K562 (cell line): ENCODE data around the gene CA5B. TPM values are rescaled to one million over a fixed set of nuclear protein-coding genes. Genes with fewer than 3 reads are reported as not detected.
A peak's percentile ranks its signal among the peaks of the same experiment; 100 is the strongest.

Source experiments
- BHLHE40 ChIP-seq: IDR thresholded peaks from 2 replicates; pipeline ENCODE4 v1.6.1; 2011; ENCODE audit warnings: low read length, improper control_type of control experiment
- CBX2 ChIP-seq: fragments of 200-600 bp; sonication (generic); IDR thresholded peaks from one replicate; pipeline ENCODE4 v1.6.1; 2012; ENCODE audit warnings: mild to moderate bottlenecking, low read length, inconsistent platforms; ENCODE audit not compliant: insufficient read depth, poor library complexity, severe bottlenecking
- FOSL1 ChIP-seq: fragments of 200-800 bp; sonication (Bioruptor generic); conservative IDR thresholded peaks from 2 replicates; pipeline ENCODE4 v1.6.1; 2016; ENCODE audit warnings: missing genetic modification characterization, missing compliant biosample characterization
- HDAC1 ChIP-seq, 2 experiments: fragments of 450-650 bp; IDR thresholded peaks; 2 replicates each; pipeline ENCODE4 v1.6.1; 2016 to 2017; ENCODE audit warnings: inconsistent platforms in 1 of 2, mild to moderate bottlenecking in 1 of 2, moderate library complexity in 1 of 2
- HEY1 ChIP-seq: fragments of 250-450 bp; sonication (Bioruptor Pico); IDR thresholded peaks from 2 replicates; pipeline ENCODE4 v1.5.0; 2020; ENCODE audit warnings: mild to moderate bottlenecking, moderate library complexity, borderline replicate concordance
- KDM1A ChIP-seq, 2 experiments: fragments of 450-650 bp; IDR thresholded peaks; 2 replicates each; pipeline ENCODE4 v1.6.1; 2016; ENCODE audit warnings: mild to moderate bottlenecking in 2 of 2
- KLF13 ChIP-seq: fragments of 450-650 bp; IDR thresholded peaks from 2 replicates; pipeline ENCODE4 v1.6.1; 2016; ENCODE audit warnings: missing genetic modification characterization, low read depth, mild to moderate bottlenecking, missing compliant biosample characterization, moderate library complexity, borderline replicate concordance
- SP1 ChIP-seq: sonication (generic); formaldehyde crosslinking; IDR thresholded peaks from 2 replicates; pipeline ENCODE4 v1.8.1; 2022; ENCODE audit warnings: mild to moderate bottlenecking, missing genetic modification reagents
- ZNF263 ChIP-seq: sonication (generic); formaldehyde crosslinking; IDR thresholded peaks from 2 replicates; pipeline ENCODE4 v1.8.0; 2022; ENCODE audit warnings: mild to moderate bottlenecking, missing genetic modification reagents, borderline replicate concordance
- polyA plus RNA-seq, 8 experiments: library from polyadenylated mRNA; depleted of rRNA in 4 of 8; stranded (reverse) in 5 of 8; unstranded in 3 of 8; fragments of >200 nt; fragmentation: Nextera tagmentation in 2 of 8; fragmentation: Illumina TruSeq in 1 of 8; extraction: Ambion mirVana in 2 of 8; extraction: Trizol in 1 of 8; gene quantifications; 2 replicates each; pipeline versions ENCODE4 v1.2.1 to v1.2.3, GENCODE V29; 2011 to 2014; ENCODE audit warnings: inconsistent platforms in 1 of 8, missing spikeins in 1 of 8
- total RNA-seq, 7 experiments: library from RNA; depleted of rRNA in 6 of 7; stranded (reverse); fragments of >200 nt in 6 of 7; fragmentation: Illumina TruSeq in 2 of 7; extraction: Trizol in 2 of 7; gene quantifications; 2 replicates each; pipeline versions ENCODE4 v1.2.1 to v1.2.3, GENCODE V29; 2011 to 2021; ENCODE audit warnings: low replicate concordance in 1 of 7
- TF ChIP-seq, protein P1 (sequence below): sonication (generic); formaldehyde crosslinking; IDR thresholded peaks from 2 replicates; pipeline ENCODE4 v1.8.0; 2022; ENCODE audit warnings: mild to moderate bottlenecking, missing genetic modification reagents
- TF ChIP-seq, protein P2 (sequence below): fragments of 250-450 bp; sonication (Bioruptor Pico); IDR thresholded peaks from 2 replicates; pipeline ENCODE4 v1.4.0; 2020; ENCODE audit warnings: borderline replicate concordance
- TF ChIP-seq, protein P3 (sequence below): IDR thresholded peaks from 2 replicates; pipeline ENCODE4 v1.6.1; 2011; ENCODE audit warnings: borderline replicate concordance, low read depth, mild to moderate bottlenecking, moderate library complexity, low read length; ENCODE audit not compliant: insufficient read depth, poor library complexity, severe bottlenecking
- TF ChIP-seq, protein P4 (sequence below), 2 experiments: IDR thresholded peaks; 2 replicates each; pipeline ENCODE4 v1.6.1; 2011; ENCODE audit warnings: borderline replicate concordance in 1 of 2, control low read depth in 1 of 2, low read depth in 1 of 2, low read length in 1 of 2, mild to moderate bottlenecking in 1 of 2, mixed read lengths in 1 of 2, moderate library complexity in 1 of 2; ENCODE audit not compliant: insufficient read depth in 1 of 2, insufficient read length in 1 of 2, poor library complexity in 1 of 2, severe bottlenecking in 1 of 2; ENCODE audit errors: extremely low read depth in 1 of 2
- TF ChIP-seq, protein P5 (sequence below): fragments of 450-650 bp; formaldehyde crosslinking; IDR thresholded peaks from 2 replicates; pipeline ENCODE4 v1.4.0; 2022; ENCODE audit warnings: mild to moderate bottlenecking, moderate library complexity

The CA5B gene
- total and polyA plus RNA-seq, 9 of the 15 experiments (the other 6 are each of a cell fraction or from before 2014, with no cell fraction given): 0.55 to 3.7 (median 2.6) TPM

DNA sequence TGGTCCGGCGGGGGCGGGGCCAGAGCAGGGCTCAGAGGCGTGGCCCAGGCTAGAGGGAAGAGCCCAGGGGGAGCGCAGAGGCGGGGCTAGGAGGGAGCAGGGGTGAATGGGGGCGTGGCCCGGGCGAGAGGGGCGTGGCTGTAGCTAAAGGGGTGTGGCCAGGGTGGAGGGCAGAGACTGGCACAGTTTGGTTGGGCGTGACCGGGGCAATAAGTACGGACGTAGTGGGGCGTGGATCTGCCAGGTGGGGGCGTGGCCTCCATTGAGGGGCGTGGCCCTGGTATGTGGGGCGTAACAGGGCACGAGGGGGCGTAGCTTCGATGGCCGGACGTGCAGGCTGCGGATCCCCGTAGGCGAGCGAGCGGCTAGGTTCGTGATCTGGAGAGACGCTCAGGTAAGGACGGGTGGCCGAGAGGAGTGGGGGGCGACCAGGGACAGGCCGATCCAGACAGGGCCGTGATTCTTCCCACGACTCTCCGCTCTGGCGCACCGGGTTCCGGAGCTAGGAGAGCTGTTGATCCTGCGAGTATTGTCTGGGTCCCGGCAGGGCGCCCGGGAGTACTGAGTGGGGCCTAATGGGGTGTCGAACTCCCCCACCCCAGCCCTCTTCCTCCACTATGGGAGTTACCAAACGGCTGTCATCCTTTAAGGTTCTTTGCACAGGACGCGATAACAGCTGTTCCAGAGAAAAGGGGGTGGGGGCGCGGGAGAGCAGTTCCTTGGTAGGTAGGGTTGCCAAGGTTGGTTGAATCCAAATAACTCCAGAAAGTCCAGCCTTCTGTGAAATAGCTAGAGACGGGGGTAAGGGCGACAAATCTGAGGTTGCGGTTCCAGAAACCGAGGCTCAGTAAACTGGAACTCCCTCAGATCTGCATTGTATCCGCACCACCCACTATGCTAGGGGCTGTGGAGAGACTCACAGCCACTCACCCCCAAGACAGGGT is at the start of gene CA5B (continued):
- TF ChIP-seq, protein P1, sequence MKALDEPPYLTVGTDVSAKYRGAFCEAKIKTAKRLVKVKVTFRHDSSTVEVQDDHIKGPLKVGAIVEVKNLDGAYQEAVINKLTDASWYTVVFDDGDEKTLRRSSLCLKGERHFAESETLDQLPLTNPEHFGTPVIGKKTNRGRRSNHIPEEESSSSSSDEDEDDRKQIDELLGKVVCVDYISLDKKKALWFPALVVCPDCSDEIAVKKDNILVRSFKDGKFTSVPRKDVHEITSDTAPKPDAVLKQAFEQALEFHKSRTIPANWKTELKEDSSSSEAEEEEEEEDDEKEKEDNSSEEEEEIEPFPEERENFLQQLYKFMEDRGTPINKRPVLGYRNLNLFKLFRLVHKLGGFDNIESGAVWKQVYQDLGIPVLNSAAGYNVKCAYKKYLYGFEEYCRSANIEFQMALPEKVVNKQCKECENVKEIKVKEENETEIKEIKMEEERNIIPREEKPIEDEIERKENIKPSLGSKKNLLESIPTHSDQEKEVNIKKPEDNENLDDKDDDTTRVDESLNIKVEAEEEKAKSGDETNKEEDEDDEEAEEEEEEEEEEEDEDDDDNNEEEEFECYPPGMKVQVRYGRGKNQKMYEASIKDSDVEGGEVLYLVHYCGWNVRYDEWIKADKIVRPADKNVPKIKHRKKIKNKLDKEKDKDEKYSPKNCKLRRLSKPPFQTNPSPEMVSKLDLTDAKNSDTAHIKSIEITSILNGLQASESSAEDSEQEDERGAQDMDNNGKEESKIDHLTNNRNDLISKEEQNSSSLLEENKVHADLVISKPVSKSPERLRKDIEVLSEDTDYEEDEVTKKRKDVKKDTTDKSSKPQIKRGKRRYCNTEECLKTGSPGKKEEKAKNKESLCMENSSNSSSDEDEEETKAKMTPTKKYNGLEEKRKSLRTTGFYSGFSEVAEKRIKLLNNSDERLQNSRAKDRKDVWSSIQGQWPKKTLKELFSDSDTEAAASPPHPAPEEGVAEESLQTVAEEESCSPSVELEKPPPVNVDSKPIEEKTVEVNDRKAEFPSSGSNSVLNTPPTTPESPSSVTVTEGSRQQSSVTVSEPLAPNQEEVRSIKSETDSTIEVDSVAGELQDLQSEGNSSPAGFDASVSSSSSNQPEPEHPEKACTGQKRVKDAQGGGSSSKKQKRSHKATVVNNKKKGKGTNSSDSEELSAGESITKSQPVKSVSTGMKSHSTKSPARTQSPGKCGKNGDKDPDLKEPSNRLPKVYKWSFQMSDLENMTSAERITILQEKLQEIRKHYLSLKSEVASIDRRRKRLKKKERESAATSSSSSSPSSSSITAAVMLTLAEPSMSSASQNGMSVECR (CRISPR knock-in tag): no peak
- TF ChIP-seq, protein P2, sequence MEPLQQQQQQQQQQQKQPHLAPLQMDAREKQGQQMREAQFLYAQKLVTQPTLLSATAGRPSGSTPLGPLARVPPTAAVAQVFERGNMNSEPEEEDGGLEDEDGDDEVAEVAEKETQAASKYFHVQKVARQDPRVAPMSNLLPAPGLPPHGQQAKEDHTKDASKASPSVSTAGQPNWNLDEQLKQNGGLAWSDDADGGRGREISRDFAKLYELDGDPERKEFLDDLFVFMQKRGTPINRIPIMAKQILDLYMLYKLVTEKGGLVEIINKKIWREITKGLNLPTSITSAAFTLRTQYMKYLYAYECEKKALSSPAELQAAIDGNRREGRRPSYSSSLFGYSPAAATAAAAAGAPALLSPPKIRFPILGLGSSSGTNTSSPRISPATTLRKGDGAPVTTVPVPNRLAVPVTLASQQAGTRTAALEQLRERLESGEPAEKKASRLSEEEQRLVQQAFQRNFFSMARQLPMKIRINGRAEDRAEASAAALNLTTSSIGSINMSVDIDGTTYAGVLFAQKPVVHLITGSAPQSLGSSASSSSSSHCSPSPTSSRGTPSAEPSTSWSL (CRISPR knock-in tag): no peak
- TF ChIP-seq BHLHE40 (peak; percentile 49; the same call in 1 of the 2 replicates), HDAC1 (IDR thresholded peaks at IDR 0.05) (peak in 1 of 2 experiments; percentile 13; a peak in 1 of 4 replicates), FOSL1 (tag) (0 out of 2 replicates have a peak, but pooled peaks have one; percentile 7), HEY1 (CRISPR knock-in tag) (no peak), CBX2 (no peak), SP1 (CRISPR knock-in tag) (peak; percentile 100), ZNF263 (CRISPR knock-in tag) (no peak; the same call in 1 of the 2 replicates), KDM1A (IDR thresholded peaks at IDR 0.05) (no peak), KLF13 (tag) (peak; percentile 14; the same call in 1 of the 2 replicates)
- TF ChIP-seq, protein P3, sequence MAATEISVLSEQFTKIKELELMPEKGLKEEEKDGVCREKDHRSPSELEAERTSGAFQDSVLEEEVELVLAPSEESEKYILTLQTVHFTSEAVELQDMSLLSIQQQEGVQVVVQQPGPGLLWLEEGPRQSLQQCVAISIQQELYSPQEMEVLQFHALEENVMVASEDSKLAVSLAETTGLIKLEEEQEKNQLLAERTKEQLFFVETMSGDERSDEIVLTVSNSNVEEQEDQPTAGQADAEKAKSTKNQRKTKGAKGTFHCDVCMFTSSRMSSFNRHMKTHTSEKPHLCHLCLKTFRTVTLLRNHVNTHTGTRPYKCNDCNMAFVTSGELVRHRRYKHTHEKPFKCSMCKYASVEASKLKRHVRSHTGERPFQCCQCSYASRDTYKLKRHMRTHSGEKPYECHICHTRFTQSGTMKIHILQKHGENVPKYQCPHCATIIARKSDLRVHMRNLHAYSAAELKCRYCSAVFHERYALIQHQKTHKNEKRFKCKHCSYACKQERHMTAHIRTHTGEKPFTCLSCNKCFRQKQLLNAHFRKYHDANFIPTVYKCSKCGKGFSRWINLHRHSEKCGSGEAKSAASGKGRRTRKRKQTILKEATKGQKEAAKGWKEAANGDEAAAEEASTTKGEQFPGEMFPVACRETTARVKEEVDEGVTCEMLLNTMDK: no peak
- TF ChIP-seq, protein P4, sequence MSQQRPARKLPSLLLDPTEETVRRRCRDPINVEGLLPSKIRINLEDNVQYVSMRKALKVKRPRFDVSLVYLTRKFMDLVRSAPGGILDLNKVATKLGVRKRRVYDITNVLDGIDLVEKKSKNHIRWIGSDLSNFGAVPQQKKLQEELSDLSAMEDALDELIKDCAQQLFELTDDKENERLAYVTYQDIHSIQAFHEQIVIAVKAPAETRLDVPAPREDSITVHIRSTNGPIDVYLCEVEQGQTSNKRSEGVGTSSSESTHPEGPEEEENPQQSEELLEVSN (IDR thresholded peaks at IDR 0.05; ENCODE audit: borderline replicate concordance in 1 of 2, extremely low read depth in 1 of 2, insufficient read depth in 1 of 2, insufficient read length in 1 of 2, low read depth in 1 of 2, low read length in 1 of 2, poor library complexity in 1 of 2, severe bottlenecking in 1 of 2): peak in 1 of 2 experiments; percentile 32
- TF ChIP-seq, protein P5, sequence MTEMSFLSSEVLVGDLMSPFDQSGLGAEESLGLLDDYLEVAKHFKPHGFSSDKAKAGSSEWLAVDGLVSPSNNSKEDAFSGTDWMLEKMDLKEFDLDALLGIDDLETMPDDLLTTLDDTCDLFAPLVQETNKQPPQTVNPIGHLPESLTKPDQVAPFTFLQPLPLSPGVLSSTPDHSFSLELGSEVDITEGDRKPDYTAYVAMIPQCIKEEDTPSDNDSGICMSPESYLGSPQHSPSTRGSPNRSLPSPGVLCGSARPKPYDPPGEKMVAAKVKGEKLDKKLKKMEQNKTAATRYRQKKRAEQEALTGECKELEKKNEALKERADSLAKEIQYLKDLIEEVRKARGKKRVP (CRISPR knock-in tag): no peak
